ENCODE measurements around the gene SYCP2. TPM values are rescaled to one million over a fixed set of nuclear protein-coding genes. Genes with fewer than 3 reads are reported as not detected.
A peak's percentile ranks its signal among the peaks of the same experiment; 100 is the strongest.

The SYCP2 gene
- total RNA-seq, 1 donor from 2014 or later = 2.5 TPM

DNA sequence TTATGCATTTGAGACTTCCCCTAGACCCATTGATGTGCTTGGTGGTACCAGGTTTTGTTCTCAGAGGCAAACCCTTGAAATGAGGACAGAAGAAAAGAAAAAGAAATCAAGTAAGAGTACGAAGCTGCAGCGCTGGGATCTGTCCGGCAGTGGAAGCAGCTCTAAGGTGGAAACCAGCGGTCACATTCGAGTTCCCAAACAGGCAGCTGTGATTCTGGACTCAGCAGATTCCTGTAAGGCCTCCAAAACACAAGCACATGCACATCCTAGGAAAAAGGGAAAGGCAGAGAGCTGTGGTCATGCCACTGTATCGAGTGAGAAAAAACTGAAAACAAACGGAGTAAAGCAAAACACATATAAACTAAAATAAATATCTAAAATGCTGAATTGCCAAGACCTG is 11.3 kb upstream of the SYCP2 start:
- Mint-ChIP-seq H3K27ac (ENCODE audit: unreplicated experiment) (peak overlapping the region; percentile 45), H3K27me3 (ENCODE audit: low read depth) (no peaks in the 10 kb centered on the region), H3K9me3 (ENCODE audit: low read depth) (no peaks in the 10 kb centered on the region)

DNA sequence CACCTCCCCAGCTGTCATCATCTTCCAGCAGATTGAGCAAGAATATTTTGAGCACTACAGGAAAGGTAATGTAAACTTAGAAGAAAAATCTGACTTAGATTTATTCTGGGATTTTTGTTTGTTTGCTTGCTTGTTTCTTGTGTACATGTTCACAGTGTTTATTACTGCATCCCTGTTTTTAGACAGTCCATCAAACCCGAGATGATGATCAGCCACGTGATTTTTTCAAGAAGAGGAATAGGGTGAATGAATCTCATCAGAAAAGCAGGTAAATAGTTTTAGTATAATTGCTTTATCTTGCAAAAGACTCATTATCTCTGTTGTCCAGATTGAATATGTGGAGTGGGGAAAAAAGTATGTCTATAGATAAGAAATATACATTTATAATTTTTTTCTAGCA is 8.8 kb upstream of the SYCP2 start:
- Mint-ChIP-seq H3K36me3 (ENCODE audit: low read depth) (peaks cover 6% of the 10 kb centered on the region), H3K27ac (ENCODE audit: unreplicated experiment) (no peak overlapping the region), H3K4me3 (ENCODE audit: unreplicated experiment) (no peak overlapping the region), H3K27me3 (ENCODE audit: low read depth) (no peaks in the 10 kb centered on the region), H3K9me3 (ENCODE audit: low read depth) (no peaks in the 10 kb centered on the region), H3K4me1 (ENCODE audit: low read depth) (peaks cover 55% of the 10 kb centered on the region)
- TF ChIP-seq, protein P1, sequence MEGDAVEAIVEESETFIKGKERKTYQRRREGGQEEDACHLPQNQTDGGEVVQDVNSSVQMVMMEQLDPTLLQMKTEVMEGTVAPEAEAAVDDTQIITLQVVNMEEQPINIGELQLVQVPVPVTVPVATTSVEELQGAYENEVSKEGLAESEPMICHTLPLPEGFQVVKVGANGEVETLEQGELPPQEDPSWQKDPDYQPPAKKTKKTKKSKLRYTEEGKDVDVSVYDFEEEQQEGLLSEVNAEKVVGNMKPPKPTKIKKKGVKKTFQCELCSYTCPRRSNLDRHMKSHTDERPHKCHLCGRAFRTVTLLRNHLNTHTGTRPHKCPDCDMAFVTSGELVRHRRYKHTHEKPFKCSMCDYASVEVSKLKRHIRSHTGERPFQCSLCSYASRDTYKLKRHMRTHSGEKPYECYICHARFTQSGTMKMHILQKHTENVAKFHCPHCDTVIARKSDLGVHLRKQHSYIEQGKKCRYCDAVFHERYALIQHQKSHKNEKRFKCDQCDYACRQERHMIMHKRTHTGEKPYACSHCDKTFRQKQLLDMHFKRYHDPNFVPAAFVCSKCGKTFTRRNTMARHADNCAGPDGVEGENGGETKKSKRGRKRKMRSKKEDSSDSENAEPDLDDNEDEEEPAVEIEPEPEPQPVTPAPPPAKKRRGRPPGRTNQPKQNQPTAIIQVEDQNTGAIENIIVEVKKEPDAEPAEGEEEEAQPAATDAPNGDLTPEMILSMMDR (IDR thresholded peaks at IDR 0.05) = no peak
- no peak for DNase-seq (ENCODE audit: low spot score)

More for the DNA sequence above, 11.3 kb upstream of the SYCP2 start:
- DNase-seq (ENCODE audit: low spot score) = no peak
- TF ChIP-seq, protein P1 (IDR thresholded peaks at IDR 0.05) = no peak
- Mint-ChIP-seq H3K4me1 (ENCODE audit: low read depth) (peaks cover 46% of the 10 kb centered on the region), H3K36me3 (ENCODE audit: low read depth) (peaks cover 6% of the 10 kb centered on the region), H3K4me3 (ENCODE audit: unreplicated experiment) (no peak overlapping the region)

DNA sequence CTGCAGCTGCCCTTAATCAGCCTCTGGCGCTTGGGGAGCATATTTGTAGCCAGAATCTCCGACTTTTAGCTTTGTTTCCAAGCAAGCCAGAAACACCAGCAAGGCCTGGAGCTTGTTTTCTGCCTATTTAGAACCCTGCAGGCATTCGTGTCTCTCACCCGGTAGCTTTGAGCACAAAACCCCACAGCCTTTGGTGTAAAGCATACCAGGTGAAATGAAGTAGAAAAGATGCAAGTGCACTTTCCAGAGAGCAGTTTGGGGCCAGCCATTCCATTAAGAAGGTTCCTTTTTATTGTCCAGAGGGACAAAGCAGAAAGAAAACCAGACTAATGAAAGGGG is 7.5 kb upstream of the SYCP2 start:
- Mint-ChIP-seq H3K4me1 (ENCODE audit: low read depth) (peaks cover 51% of the 10 kb centered on the region), H3K9me3 (ENCODE audit: low read depth) (no peaks in the 10 kb centered on the region), H3K36me3 (ENCODE audit: low read depth) (peaks cover 6% of the 10 kb centered on the region), H3K27ac (ENCODE audit: unreplicated experiment) (peak overlapping the region; percentile 97), H3K4me3 (ENCODE audit: unreplicated experiment) (peak overlapping the region; percentile 86), H3K27me3 (ENCODE audit: low read depth) (no peaks in the 10 kb centered on the region)
- TF ChIP-seq, protein P1 (IDR thresholded peaks at IDR 0.05) = no peak
- no peak for DNase-seq (ENCODE audit: low spot score)

DNA sequence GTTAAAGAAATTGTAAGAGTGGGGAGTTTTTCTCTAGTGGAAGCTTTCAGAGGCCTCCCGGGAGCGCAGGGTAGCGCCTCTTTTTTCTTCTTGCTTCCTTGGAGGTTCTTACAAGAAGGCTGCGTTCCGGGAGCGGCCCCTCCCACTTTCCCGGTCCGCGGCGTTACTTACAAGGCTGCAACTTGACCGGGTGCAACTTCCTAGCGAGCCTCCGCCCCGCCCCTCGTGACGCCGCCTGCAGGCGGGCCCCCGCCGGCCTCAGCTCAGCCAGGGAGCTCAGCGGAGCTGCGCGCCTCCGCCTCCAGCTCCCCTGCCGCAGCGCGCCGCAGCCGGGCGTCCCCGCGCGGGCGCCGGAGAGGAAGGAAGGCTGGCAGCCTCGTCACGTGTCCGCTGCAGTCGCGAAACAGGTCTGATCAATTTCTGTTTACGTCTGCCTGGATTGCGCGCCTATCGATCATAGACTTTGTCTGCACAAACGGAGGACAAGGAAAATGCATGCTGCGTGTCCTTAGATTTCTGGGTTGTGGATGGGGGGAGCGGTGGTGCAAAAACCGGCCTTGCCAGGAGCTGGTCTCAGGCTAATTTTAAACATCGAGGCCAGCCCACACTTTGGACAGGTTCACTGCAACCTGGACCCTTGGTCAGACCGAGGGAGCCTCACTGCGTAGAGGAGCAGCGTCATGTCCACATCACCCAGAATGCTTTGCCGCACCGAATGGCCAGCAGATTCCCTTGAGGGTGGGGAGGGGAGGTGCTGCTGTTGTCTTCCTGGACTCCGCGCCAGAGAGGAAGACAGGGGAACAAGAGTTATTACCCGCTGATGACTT is 6.9 kb upstream of the SYCP2 start, which contains the start of the genes FAM217B and PPP1R3D:
Gene FAM217B, plus strand, starts transcription at position 261 of the 827 bp plus-strand sequence. CDS start 3,555 bp downstream, outside the sequence.
Gene PPP1R3D, minus strand, starts transcription at position 177 of the 827 bp plus-strand sequence. CDS start 374 bp downstream, outside the sequence.
- TF ChIP-seq, protein P1 (IDR thresholded peaks at IDR 0.05) = peak; percentile 49

DNA sequence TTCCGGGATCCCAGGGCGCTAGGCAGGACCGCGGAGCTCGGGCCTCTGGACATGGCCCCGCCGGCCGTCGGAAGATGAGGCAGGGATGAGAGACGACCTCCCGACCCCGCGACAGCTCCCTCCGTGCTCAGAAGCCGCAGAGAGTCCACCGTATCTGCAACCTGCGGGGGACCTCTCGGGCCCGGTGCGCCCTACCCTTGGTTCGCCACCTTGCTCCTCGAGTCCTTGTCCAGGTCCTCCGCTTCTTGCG is 6.4 kb upstream of the SYCP2 start:
- peak overlapping the region; percentile 87 for H3K4me3 Mint-ChIP-seq (ENCODE audit: unreplicated experiment)
- H3K27me3 Mint-ChIP-seq (ENCODE audit: low read depth) = no peaks in the 10 kb centered on the region
- DNase-seq (ENCODE audit: low spot score) = peak; percentile 90
- TF ChIP-seq, protein P1 (IDR thresholded peaks at IDR 0.05) = no peak
- H3K27ac Mint-ChIP-seq (ENCODE audit: unreplicated experiment) = peak overlapping the region; percentile 94
- H3K9me3 Mint-ChIP-seq (ENCODE audit: low read depth) = no peaks in the 10 kb centered on the region
- peaks cover 40% of the 10 kb centered on the region for H3K4me1 Mint-ChIP-seq (ENCODE audit: low read depth)
- H3K36me3 Mint-ChIP-seq (ENCODE audit: low read depth) = peaks cover 5% of the 10 kb centered on the region

More for the DNA sequence above, 6.9 kb upstream of the SYCP2 start, which contains the start of the genes FAM217B and PPP1R3D:
- peak; percentile 98 for DNase-seq (ENCODE audit: low spot score)
- Mint-ChIP-seq H3K9me3 (ENCODE audit: low read depth) (no peaks in the 10 kb centered on the region), H3K27ac (ENCODE audit: unreplicated experiment) (peak within 1 kb of the TSS; percentile 97), H3K4me1 (ENCODE audit: low read depth) (peaks cover 45% of the 10 kb centered on the region), H3K4me3 (ENCODE audit: unreplicated experiment) (peak within 1 kb of the TSS; percentile 87), H3K27me3 (ENCODE audit: low read depth) (no peaks in the 10 kb centered on the region), H3K36me3 (ENCODE audit: low read depth) (peaks cover 6% of the 10 kb centered on the region)

Data from chondrocyte (in vitro differentiated cells).